SIG-M5 treated with dmso at 0.1 percent for 504 hours (cell line): ENCODE measurements around the gene VPS13D.

Experiments
- DNase-seq: peaks from one replicate; lab custom pipeline; 2025; ENCODE audit not compliant: unreplicated experiment; lab: John Stamatoyannopoulos, UW

Gene VPS13D

DNA sequence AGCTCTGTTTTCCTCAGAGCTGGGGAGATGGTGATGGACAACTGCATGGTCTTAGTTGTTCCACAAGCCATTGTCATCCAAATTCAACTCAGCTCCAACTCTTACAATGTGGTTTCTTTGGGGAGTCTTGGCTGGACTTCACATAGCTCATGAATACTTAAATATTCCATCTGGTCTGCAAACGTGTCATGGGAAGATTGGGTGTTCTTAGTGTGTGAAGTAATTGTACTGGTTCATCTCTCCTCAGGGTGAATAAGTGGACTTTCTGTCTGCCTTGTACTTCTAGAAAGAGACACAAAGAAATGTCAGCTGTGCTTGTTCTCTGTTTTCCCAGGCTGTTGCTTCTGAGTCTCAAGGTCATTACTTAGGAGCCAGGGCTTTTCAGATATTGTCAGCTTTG lies 106.6 kb downstream of the VPS13D start:
- no peak for DNase-seq

DNA sequence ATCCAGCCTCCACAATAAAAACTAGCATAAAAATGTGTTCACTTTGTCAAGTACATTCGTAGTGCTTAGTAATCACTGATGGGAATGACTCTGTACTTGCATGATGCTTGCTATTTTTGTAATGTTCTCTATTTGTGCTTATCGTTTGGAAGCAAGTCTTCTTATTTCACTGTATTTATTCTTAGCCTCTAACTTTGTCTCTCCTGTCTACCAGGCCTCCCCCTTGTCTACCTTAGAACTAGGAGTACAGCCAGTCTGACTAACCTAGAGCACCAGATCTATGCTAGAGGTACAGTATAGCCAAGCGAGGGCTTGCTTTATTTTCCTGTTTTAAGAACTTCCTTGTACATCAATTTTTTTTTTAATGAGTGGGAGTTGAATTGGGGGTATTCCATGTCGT lies 108.2 kb downstream of the VPS13D start:
- no peak for DNase-seq

DNA sequence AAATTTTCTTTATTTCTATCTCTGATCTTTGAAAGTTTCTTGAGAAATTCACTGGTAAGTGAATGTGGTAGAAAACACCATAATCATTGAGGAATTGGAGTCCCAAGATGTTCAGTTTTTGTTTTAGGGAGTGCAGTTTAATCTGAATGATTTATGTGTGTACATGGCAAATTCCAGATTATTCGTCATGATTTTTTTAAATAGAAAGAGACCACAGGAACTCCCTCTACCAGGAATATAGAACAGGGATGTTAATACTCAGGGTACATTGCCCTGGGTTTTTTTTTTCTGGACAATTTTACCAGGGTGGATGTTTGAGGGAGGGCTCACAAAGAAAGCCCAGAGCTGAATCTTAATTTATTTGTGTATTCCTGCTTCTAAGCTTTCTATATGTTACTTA lies 109.0 kb downstream of the VPS13D start:
- DNase-seq, result no peak

DNA sequence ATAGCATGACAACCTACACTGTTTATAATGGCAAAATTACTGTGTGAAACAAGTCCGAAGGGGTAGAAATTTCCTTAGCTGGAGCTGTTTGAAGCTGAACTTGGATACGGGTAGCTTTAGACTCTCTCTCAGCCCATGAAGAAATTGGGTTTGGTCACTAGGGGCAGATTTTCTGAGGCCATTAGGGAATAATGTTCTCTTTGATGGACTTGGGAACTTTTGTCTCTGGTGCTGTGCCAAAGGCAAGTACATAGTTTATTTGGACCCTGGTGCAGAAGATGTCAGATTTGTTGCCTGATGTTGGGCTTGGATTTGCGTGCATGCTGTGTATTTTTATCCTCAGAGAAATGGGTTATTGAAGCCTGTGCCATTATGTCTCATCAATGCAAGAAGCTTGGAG lies 109.6 kb downstream of the VPS13D start:
- DNase-seq, result no peak

DNA sequence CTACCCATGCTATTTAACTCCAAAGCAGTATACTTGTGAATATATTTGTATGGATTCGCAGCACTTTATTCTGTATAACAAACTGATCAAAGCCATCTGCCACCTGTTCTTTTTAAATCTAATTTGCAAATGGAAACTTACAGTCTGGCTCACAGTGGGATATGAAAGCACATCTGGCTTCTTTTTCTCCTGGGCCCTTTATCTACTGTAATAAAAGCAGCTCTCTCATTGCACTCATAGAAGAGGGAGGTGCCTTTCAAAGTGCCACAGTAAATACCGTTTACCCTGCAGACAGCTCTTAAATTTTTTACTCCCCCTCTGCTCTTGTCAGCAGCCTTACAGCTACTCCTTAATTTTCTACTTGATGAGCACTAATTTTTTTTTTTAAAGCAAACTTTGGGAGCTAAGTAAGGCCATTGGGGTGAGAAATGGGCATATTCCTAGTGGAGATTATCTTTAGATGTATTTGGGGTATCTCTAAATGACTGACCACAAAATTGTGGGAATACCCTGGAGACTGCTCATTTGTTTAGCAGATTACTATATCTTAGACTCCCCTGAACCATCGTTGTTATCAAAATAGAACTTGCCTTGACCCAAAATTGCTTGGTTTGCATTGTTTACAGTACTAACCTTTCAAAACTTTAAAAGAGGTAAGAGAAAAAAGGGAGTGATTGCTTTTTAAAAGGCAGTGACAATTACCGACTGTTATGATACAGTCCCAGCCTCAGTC lies 110.1 kb downstream of the VPS13D start:
- DNase-seq, result no peak

DNA sequence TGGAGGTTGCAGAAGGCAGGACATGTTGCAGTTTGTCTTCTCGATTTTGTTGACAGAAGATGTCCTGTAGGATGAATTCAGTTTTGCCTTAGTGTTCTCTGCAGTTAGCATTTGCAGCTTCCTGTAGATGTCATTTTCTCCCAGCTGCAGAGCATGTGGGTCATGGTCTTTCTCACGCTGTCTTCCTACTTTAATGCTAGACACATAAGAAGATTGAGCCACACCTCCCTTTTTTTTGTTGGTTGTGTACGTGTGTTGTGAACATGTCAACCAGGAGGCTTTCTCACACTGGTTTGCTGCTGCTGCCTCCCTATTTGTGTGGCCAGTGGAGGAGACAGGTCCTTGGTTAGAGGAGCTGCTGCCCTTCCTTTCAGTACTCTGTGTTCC lies 110.7 kb downstream of the VPS13D start:
- DNase-seq, result no peak

DNA sequence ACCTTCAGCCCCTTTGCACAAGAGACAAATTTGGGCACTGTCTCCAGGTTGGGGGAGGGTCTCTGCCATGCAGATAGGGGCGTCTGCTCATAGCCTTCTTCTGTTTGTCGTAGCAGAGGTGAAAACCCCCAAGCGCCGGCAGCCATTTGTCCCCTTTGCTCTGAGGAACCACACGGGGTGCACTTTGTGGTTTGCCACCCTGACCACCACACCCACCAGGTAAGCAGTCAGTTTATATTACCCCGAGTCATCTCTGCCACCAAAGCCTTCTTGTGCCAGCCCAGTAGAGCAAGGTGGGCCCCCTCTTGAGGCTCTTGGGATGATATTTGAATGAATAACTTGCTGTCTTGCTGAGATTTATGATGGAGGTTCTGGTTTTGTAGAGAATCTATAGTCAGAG lies 111.8 kb downstream of the VPS13D start:
- no peak for DNase-seq

DNA sequence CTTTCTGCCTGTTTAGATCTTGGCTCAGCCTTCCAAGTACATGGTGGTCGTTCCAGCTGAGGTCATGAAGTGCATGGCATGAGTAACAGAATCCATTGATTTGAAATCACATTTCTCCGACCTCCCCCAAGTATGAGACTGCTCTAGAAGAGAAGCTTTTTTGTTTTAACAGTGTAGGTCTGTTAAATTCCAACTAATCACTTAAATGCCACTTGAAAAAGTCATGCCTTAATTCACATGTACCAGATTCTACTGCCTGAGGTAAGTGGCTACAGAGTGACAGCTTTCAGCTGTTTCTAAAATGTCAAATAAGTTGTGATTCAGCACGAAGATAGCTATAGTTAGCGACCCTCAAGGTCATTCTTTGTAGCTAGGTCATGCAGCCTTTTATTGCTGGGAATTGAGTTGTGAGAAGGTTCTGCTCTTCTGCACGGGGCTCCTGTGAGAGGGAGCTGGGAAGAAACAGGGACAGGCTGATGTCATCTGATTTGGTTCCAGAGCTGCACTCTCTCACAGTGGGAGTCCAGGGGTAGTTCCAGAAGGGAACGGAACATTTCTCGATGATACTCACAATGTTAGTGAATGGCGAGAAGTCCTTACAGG lies 112.7 kb downstream of the VPS13D start:
- DNase-seq, result no peak

DNA sequence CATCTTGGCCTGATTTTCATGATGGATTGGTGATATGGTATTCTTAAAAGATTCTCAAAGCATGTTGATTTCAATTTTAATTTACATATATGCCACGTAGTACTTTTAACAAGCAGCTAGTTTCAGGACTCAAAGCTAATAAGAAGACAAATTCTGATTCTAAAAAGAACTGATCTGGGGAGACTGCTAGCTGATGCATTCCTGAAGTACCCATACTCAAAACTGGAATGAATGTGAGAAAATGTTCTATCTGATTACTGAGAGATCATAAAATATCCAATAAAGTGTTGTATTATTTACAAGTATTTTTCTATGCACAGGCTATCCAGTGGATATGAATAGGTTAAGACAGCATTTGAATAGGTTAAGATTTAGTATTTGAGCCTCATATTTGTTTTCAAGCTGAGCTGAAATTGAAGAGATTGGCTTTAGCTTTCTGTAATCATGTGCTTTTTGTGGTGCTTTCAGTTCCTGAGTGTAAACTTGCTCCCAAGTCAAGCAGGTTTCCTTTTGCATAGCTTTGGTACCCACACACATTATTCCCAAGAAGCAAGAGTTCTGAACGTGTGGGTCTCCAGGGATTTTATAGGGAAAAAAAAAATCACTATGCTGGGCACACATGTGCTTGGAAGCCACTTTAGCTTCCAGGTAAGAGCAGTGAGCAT lies 114.1 kb downstream of the VPS13D start:
- no peak for DNase-seq

DNA sequence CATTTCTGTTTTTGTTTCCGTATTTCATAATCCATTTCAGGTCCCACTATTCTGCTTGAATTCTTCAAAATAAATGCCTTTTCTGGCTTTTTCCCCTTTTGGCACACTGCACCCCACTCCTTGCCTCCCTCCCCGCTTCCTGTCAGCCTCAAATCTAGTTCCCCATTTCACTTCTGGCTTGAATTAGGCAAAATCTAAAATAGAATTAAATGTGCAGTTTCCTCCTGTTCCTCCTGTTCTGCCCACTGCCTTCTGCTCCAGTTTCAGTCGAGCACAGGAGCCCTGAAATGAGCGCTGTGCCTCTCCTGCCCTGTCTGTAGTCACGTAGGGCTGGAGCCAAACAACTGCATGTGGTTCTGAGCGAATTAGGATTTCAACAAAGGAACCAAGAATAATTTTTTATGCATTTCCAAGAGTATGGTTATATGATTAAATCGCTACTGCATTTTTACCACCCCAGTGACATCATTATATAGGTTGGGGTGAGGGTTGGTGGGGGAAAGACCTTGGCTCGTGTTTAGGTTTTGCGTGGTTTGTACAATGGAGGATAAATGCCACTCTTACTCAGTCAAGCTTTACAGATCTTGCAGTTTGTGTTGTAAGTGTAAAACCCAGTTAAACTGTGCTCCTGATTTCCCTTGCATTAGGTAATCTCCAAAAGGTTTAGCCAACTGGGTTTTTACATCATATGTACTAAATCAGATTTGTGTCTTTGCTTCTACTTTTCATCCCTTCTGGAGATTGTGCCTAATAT lies 114.9 kb downstream of the VPS13D start:
- DNase-seq, result peak; percentile 86

DNA sequence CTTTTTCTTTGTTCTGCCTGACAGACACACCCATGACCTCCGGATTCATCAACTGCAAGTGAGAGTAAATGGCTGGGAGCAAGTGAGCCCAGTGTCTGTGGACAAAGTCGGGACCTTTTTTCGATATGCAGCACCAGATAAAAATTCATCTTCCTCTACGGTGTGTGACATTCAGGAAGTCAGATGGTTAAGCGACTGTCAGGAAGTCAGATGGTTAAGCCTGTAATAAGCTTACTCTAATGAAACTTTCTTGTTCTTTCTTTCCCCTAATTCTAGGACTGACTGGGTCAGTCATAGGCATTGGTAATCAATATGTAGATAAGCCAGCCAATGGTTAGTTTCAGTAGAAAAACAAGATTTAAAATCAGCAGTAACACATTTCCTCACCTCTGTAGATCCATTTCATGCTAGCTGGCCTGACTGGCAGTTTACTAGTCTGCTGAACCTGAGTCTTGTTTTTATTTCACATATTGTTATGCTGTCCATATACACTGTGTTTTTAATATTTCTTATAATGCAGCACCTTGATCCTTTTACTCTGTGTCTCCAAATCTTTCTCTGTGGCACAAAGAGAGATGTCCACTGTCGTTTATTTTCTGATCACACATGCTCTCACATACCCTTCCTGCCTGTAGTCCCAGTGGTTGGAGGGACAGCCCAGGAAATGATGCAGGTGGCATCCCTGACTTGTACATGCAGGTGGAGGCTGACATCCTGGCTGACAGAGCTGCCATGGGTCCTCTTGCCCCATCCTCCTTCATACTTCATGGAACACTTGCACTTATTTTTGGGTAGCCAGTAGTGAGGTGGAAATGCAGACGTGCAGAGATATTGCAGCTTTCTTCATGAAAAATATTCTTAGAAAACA lies 115.8 kb downstream of the VPS13D start:
- no peak for DNase-seq

DNA sequence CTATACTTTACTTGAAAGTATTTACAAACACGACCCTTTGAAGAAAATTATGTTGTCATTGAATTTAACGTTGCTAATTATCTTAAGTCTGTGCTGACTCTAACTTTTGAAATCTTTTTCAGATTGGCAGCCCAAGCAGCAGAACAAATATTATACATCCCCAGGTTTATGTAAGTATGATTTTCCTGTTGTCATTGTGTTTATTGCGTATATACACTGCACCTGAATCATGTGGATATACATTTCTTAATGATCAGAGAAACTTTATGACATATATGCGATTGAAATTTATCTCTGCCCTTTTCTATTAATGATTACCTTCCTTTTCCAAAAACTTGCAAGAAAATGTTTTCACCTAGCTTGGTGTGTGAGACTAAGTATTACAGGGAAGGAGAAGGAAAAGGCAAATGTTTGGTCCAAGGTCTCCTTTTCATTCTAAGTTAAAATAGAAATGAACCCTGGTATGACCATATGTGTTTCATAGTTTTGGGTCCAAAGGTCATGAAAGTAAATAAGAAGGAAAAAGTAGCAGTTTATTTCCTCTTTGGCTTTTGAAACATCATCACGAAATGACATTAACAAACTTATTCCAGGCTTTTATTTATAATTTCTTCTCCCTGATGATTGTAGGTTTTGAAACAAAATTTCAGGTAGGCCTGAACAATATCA lies 116.8 kb downstream of the VPS13D start:
- DNase-seq, result no peak

DNA sequence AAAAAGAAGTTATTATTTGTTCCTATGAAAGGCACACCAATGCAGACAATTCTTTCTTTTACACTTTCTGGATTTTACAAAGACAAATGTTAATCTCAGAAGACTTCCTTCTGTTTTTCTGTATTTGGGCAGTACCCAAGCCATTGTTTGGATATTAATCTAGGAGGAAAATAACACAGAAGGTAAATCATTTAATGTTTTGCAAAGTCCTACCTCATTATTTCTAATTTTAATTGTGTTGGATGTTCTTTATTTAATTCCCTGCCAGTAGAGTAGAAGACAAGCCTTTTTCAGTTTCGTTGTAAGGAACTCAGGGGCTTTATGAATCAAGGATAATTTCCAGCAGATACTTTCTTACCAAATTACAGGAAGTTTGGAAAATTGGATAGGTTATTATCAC lies 118.3 kb downstream of the VPS13D start:
- DNase-seq, result no peak

DNA sequence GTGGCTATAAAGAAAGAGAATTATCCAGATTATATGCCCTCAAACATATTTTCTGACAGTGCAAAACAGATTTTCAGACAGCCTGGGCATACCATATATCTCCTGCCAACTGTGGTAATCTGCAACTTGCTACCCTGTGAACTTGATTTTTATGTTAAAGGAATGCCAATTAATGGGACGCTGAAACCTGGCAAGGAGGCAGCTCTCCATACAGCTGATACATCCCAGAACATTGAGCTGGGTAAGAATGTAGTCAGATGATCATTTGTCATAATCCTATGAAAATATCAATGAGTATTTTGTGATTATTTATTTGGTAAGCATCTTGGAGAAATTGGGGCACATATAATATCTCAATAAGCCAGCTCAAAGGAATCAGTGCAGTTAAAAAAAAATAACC lies 124.2 kb downstream of the VPS13D start:
- DNase-seq, result no peak

DNA sequence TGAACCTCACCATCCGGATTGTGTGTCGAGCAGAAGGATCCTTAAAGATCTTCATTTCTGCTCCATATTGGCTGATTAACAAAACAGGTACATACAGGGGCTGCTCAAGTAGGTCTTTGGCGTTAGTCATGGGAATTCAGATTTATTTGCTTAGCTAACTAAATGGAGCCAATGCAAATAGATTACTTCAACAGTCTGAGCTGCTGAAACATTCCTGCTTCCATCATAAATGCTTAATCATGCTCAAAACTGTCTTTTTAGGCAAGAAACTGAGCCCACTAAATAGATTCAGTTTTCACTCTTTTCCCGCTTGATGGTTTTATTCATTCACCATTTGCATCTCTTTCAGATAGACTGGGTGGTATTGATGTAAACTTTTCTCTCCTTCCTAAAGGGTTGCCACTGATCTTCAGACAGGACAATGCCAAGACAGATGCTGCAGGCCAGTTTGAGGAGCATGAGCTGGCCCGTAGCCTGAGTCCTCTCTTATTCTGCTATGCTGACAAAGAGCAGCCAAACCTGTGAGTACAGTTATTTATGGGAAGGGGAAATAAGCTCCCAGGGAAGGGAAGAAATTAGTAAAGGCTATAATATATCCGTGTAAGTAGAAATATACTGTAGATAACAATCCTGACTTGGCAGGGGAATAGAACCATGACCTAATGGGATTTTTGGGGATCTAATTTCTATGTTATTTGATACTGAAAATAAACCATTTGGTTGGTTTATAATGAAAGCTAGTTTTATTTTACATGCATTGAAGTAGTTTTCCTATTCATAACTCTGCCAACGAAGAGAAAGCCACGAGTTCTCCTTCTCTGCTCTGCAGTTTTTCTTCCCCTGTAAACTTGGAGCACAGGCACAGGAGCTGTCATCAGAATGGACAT lies 126.4 kb downstream of the VPS13D start:
- DNase-seq, result no peak

DNA sequence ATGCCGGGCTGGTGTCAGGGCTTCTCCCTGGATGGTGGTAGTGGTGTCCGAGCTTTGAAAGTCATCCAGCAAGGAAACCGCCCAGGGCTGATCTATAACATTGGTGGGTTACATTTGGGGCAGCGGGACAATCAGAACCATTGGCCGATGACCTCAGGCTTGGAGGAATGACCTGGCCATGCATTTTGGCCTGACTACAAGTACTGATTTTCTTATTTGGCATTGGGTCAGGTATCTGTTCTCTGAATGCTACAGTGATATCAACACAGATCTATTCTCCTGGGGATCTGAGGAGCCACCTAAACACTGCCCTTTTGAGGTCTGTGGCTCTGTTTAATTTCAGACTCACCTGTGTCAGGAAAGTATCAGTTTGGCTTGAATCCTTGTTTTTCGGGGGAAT lies 128.7 kb downstream of the VPS13D start:
- no peak for DNase-seq

DNA sequence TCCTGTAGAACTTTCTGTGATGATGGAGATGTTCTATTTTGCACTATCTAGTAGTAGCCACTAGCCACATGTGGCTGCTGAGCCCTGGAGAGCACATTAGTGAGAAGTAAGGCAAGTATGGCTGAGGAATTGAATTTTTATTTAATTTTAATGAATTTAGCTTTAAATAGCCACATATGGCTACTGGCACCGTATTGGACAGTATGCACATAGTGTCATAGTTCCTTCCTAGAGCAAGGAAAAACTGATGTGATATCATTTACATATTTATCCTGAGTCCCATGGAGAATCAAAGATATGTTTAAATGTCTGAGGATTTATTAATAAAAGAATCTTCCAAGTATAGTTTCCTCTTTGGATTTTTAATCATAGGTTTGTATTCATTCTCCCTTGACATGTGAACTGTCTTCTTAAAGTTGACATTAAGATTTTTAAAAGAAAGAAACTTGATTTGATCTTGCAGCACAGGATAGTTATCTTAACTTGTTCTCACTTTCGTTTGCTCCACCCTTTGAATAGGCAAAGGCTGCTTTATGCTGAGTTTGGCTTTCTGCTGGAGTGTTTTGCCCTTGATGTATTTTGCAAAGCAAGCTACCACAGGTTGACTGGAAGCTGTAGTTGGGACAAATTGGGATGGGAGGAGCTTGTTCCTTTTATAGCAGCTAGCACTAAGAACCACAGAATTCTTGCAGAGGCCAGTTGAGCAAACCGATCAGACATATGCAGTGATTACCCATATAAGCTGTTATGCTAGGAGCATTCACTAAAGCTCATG lies 129.7 kb downstream of the VPS13D start:
- no peak for DNase-seq

DNA sequence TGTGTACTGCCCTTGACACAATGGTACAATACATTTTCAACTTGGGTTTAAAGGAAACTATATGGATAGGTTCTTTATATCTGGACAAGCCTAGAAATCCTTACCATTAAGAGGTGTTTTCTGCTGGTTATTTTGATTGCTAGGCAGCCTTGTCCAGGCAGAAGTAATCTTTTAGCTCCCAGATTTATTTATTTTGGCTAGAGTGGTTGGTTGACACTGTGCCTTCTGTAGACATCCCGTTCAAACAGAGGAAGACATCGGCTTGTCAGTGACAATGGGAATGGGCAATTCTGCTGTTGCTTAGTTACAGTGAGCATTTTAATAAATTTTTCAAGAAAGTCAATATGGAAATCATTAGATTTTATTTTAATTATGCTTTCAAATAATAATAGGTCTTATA lies 138.8 kb downstream of the VPS13D start:
- no peak for DNase-seq

DNA sequence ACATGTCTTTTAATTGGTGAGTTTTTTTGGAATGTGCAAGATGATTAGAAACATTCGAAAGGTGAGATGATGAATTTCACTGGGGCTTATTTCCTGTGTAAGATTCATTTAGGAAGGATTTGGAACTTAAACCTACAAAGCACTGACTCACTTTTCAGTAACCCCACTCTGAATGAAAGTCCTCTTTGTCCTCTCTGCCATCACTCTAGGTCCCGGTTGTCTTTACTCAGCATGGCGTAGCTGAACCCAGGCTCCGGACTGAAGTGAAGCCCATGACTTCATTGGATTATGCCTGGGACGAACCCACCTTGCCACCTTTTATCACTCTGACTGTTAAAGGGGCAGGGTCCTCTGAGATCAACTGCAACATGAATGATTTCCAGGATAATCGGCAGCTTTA lies 139.4 kb downstream of the VPS13D start:
- DNase-seq, result no peak
